ENCODE measurements around the gene PCYOX1L.

GRCh38 chr5:149387081-149387631 lies 29.3 kb downstream of the PCYOX1L start:
- TF ChIP-seq CTCF (conservative IDR thresholded peaks at IDR 0.05; ENCODE audit: low read length) = no peak
- no peak for TF ChIP-seq EZH2phosphoT487 (IDR thresholded peaks at IDR 0.05; ENCODE audit: borderline replicate concordance)

All from Loucy (cell line).